Kidney capillary endothelial cell (primary cell): ENCODE measurements around the gene MYO15A.

ENCODE experiments used
- DNase-seq: peaks from one replicate; pipeline ENCODE4 v3.0.0-alpha.2; 2018; ENCODE audit warnings: low spot score

Gene MYO15A

GRCh38 chr17:18105595-18105994, 3.0 kb upstream of the MYO15A start:
- DNase-seq = no peak

GRCh38 chr17:18106211-18106610, 2.3 kb upstream of the MYO15A start:
- DNase-seq = no peak

- no peak for DNase-seq
These were observed 1.3 kb upstream of the MYO15A start for GRCh38 chr17:18107061-18107790.

- DNase-seq = no peak
These were observed 585 bp upstream of the MYO15A start for GRCh38 chr17:18107971-18108370.

GRCh38 chr17:18109935-18110485, 1.5 kb downstream of the MYO15A start:
- DNase-seq = no peak

GRCh38 chr17:18110636-18111145, 2.1 kb downstream of the MYO15A start:
- no peak for DNase-seq

- no peak for DNase-seq
These were observed 2.9 kb downstream of the MYO15A start for GRCh38 chr17:18111330-18111971.

- no peak for DNase-seq
These were observed 7.0 kb downstream of the MYO15A start for GRCh38 chr17:18115517-18115916.

- DNase-seq = no peak
These were observed 7.5 kb downstream of the MYO15A start for GRCh38 chr17:18116078-18116477.

GRCh38 chr17:18117533-18117932, 9.0 kb downstream of the MYO15A start:
- DNase-seq = no peak

- DNase-seq = no peak
These were observed 9.7 kb downstream of the MYO15A start for GRCh38 chr17:18117982-18118975.

GRCh38 chr17:18119166-18119745, 10.7 kb downstream of the MYO15A start:
- no peak for DNase-seq

GRCh38 chr17:18119938-18120337, 11.4 kb downstream of the MYO15A start:
- no peak for DNase-seq

- no peak for DNase-seq
These were observed 12.0 kb downstream of the MYO15A start for GRCh38 chr17:18120461-18121017.

GRCh38 chr17:18121144-18121910, 12.8 kb downstream of the MYO15A start:
- DNase-seq = no peak

GRCh38 chr17:18122990-18123753, 14.6 kb downstream of the MYO15A start:
- DNase-seq = no peak

- DNase-seq = no peak
These were observed 16.0 kb downstream of the MYO15A start for GRCh38 chr17:18124345-18125126.

GRCh38 chr17:18129041-18129502, 20.5 kb downstream of the MYO15A start:
- DNase-seq = no peak

- DNase-seq = no peak
These were observed 24.2 kb downstream of the MYO15A start for GRCh38 chr17:18132711-18133110.
